Mesenteric fat pad (tissue), 1 donor: ENCODE data around the gene OR5W2. TPM values are rescaled to one million over a fixed set of nuclear protein-coding genes. Genes with fewer than 3 reads are reported as not detected.
"Not testable (repeated sequence)": the region's sequence is repeated elsewhere in the genome, so short reads cannot be mapped to it uniquely, and the experiment has no call there.

Experiments used
- DNase-seq: peaks from one replicate; pipeline ENCODE4 v3.0.0-alpha.2; 2020; ENCODE audit warnings: low spot score
- long read RNA-seq: library from polyadenylated mRNA; unstranded; transcript quantifications from one replicate; pipeline ENCODE4 v2.0.0, GENCODE V29; 2020
- total RNA-seq: library from RNA; stranded (reverse); fragmentation: NEBNext Ultra II Directional; extraction: Animal tissue kit (Norgen Biotek cat#: 25700); gene quantifications from one replicate; pipeline ENCODE4 v1.2.1, GENCODE V29; 2021
- donor health status: DM: yes; HTN: yes; CAD: no.

OR5W2 gene
- not detected for total RNA-seq
- long read RNA-seq = 0 reads

DNA sequence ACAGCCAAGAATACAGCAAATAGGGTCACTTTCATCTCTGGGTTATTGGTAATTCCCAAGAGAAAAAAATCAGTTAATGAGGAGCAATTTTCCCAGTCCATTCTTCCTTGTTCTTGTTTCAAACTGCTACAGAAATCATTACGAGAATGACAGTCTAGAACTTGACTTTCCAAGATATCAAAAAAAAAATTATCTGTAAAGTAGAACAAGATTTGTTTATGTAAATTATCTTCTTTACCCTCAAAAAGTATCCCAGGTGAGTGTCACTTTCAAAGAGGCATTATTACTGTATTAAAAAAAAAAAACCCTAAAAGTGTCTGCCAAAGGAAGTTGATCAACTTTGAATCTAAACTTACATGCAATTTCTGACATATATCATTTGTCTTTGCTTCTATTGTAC, at the start of gene OR5W2:
TSS of gene OR5W2 (minus strand) at position 101 of the 400 bp plus-strand sequence. CDS start at position 101, 0 bp downstream.
- DNase-seq = no peak

DNA sequence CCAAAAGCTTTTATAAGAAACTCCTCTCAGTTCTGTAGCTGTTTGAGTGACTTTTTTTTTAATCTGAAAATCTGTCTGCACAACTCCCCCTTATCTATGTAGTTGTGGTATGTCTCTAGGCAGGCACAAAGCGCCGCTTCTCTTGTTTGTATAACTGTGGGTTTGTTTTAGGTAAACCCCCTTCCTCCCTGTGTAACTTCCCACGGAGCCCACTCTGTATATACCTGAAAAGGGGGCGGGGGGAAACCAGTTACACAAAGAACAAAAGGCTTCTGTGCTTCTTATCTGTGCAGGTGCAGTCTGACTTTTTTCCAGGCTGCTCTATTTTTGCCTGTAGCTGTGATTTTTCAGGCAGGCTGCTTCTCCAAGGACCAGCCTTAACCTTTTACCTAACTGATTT, 42.1 kb upstream of the OR5W2 start:
- DNase-seq = no peak

DNA sequence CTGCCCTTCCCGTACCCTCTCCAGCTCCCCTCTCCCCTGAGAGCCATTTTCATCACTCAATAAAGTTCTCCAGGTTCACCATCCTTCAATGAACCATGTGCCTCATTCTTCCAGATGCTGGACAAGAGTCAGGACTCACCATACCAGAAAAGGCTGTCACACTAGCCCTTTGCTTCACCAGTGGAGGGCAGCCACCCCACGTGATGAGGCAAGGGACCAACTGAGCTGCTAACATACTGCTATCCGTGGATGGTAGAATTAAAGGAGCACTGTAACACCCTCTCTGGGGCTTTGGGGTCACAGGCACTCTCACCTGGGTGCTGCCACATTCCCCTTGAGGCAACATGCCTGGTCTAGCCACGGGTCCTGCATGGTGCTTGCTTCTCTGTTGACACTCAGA, 34.9 kb upstream of the OR5W2 start:
- no peak for DNase-seq

DNA sequence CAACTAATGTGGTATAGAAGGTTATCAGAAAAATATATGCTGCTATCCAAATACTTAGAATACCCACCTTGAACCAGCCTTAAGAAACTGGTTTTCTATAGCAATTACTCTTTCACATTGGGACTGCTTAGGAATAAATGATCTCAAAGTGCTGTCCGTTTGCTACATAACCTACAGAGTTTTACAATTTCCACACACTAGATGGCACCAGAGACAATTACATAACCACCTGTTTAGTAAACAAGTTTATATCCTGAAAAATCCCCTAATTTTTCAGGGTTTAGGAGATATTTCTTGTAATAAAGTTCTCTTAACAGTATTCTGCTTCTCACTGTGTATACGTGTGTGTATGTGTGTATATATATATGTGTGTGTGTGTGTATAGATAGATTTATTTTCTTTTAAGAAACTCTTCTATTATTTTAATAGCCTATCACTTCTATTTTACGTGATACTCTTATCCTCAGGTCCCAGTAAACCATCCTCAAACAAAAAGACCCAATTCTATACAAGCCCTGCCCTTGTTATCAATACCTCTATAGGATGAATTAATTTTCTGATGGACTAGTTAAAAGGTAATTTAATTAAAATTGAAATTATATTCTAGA, 28.5 kb upstream of the OR5W2 start:
- DNase-seq = no peak

DNA sequence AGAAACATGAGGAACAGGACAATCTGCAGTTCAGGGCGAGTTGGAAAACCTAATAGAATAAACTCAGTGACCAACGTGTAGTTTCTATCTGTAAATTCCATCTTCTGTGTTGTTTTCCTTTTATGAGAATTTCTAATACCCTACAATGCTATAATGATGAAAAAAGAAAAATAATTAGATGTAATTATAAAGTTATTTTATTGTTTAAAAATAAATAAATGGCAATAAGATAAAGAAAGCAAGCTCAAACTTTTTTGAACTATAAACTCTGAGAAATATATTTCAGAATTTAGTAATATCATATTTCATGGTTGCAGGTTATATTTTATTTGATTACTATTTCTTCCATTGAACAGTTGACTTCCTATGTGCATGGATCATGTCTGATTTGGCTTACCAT, 21.9 kb upstream of the OR5W2 start, which contains the start of gene OR5I1:
TSS of gene OR5I1 (minus strand) at position 101 of the 400 bp plus-strand sequence. CDS start at position 101, 0 bp downstream.
- no peak for DNase-seq

DNA sequence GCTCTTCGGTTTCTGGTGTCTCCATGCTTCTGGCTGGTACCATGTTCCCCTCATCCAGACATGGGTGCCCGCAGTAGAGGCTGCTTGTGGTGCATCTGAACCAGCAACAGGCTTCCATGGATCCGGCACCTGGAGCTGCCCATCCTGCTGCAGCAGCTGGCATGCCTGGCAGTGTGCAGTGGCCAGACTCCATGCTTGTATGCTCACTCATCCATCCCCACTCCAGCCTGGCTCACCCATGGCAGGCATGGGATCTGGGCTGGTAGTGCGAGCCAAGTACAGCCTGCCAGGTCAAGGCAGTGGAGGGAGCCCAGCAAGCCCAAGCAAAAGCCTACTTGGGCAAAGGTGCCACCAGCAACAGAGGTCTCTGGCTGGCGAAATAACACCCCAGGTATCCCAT, 6.2 kb upstream of the OR5W2 start:
- no peak for DNase-seq

DNA sequence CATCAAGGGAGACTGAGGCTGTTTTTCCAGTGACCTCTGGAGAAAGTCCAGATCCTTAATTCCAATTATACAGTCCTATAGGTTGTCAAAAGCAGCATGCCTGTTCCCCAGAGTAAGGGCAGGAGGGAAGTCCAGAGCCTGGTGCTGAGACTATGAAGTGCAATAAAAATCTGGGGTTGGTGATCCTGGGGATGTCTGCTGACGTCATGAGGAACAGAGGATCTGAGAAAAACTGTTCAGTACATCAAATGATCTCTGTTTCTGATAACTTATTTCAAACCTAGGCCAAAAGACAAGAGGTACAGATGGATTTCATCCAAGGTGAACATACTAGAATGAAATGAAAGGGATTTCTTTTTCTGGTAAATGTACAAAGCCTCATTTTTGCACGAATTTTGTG, 12.1 kb downstream of the OR5W2 start:
- no peak for DNase-seq

DNA sequence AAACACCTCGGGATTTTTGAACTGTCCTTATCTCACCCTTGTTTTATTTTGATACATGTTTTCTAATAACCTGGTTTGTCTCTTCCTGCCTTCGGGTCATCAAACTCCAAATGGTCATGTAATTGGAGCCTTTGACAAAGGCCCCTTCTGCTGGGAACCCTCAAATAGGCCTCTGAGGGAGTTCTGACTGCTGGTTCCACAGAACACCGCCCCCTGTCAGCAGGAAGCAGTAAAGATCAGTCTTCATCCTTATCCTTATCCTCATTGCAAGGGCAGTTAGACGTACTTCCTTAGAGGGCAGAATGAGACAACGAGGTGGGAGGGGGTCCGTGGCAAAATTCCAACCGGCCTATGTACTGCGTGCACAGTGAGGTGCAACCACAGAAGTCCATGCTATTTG, 19.2 kb downstream of the OR5W2 start:
- DNase-seq = no peak

DNA sequence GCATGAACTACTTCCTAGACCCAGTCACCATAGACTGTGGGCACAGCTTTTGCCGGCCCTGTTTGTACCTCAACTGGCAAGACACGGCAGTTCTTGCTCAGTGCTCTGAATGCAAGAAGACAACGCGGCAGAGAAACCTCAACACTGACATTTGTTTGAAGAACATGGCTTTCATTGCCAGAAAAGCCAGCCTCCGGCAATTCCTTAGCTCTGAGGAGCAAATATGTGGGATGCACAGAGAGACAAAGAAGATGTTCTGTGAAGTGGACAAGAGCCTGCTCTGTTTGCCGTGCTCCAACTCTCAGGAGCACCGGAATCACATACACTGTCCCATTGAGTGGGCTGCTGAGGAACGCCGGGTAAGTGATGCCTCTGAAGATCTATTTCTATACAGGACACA, 28.9 kb downstream of the OR5W2 start:
- DNase-seq = not testable (repeated sequence)

DNA sequence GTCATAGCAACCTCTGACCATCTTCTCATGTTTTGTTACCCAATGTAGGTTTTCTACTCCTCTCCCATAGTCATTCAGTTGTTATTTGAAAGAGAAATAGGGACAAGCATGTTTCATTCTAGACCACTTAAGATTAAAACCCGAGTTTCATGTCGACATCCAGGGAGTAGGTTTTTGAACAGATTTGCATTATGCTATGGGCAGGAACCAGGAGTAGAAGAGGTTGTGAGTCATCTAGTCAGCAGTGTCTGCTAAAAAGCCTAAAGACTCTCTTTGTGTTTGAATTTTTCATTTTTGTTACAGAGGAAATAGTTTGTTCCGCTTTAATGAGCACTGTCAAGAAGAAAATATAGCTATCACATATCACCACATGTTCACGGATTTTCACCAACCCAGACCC, 29.4 kb downstream of the OR5W2 start:
- DNase-seq = not testable (repeated sequence)

DNA sequence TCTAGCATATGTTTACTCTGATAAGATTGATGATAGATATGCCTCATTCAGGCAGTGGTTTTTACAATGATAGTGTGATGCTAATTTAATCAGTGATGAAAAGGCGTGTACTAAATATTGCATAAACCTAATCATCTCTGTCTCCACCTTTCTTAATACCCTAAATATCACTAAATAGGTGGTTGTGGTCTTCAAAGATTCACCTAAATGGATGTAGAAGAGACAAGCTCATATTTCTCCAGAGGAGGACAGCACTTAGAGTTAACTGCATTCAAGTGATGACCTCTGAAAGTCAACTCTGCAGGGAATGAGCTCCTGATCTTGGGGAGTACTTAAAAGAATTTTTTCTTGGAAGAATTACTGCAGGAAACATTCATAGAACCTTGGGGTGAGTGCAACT, 31.4 kb downstream of the OR5W2 start, which contains the start of gene TRIM51:
TSS of gene TRIM51 (plus strand) at position 301 of the 400 bp plus-strand sequence. CDS start 2,132 bp downstream, outside the sequence.
- not testable (repeated sequence) for DNase-seq

DNA sequence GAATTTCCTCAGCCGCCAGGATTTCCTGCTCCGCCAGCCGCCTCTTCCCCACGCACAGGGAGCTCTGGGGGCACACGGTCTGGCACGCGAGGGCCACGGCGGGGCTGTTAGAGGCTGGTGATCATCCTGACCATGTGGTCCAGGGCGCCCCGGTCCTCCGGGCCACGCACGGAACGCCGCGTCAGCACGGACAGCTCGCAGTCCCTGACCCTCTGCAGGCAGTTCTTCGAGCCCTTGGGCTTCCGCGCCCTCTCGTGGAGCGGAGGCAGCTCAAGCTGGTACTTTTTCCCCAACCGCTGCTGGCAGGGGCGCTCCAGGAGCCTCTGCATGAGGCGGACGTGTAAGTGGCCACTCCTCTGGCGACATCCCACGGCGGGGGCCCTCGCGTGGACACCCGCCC, 41.2 kb downstream of the OR5W2 start:
- not testable (repeated sequence) for DNase-seq

DNA sequence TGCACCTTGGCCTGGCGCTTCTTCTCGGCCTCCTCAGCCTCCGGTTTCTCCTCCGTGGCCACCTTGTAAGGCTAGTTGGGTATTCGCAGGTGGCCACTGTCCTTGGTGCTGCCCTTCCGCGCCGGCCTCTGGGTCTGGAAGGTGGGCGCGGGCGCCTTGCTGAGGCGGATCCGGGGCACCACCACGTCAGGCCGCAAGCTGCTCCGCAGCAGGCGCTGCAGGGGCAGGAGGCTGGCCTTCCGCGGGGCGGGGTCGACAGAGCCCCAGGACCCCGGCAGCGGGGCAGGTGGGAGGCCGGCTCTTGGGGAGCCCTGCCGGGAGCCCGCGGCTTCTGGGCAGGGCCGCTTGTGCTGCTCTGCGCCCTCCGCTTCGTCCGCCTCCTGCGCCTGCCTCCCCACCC, 41.7 kb downstream of the OR5W2 start:
- DNase-seq = not testable (repeated sequence)

DNA sequence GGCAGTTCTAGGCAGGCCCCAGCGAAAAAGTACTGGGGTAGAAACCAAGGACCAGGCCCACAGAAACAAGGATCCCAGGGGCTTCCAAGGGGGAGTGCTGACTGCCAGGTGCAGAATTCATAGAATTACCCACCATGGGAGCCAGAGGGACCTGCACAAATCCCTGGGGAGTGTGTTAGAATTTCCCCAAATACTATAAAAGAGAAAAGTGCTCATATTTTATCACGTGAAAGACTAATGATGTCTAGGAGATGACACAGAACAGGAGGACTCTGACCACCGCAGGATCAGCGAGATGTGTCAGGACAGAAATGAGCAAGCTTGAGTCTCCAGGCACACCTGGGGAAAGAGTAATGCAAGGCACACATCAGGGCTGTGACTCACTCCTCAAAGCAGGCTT, 47.0 kb downstream of the OR5W2 start:
- DNase-seq = not testable (repeated sequence)

Other genes with a start within 250 kb of the OR5W2 start
- not detected for gene OR5D13, start 141.1 kb downstream of the OR5W2 start, total RNA-seq
- not detected for gene OR5D14, start 119.0 kb downstream of the OR5W2 start, total RNA-seq
- gene OR5L1, start 103.2 kb downstream of the OR5W2 start, total RNA-seq = not detected
- not detected for gene OR5D18, start 95.0 kb downstream of the OR5W2 start, total RNA-seq
- not detected for gene OR5L2, start 87.4 kb downstream of the OR5W2 start, total RNA-seq
- gene OR5D16, start 75.8 kb downstream of the OR5W2 start, total RNA-seq = not detected
- not detected for gene TRIM51, start 31.3 kb downstream of the OR5W2 start, total RNA-seq
- not detected for gene OR5I1, start 21.8 kb upstream of the OR5W2 start, total RNA-seq
- not detected for gene OR10AG1, start 55.4 kb upstream of the OR5W2 start, total RNA-seq
- gene OR5F1, start 80.0 kb upstream of the OR5W2 start, total RNA-seq = not detected
- gene OR5AS1, start 113.1 kb upstream of the OR5W2 start, total RNA-seq = not detected
- gene OR8I2, start 178.7 kb upstream of the OR5W2 start, total RNA-seq = not detected
- gene OR8H2, start 189.1 kb upstream of the OR5W2 start, total RNA-seq = not detected
- not detected for gene OR8H3, start 207.8 kb upstream of the OR5W2 start, total RNA-seq
- not detected for gene OR8J3, start 225.6 kb upstream of the OR5W2 start, total RNA-seq
- not detected for gene OR8K5, start 245.7 kb upstream of the OR5W2 start, total RNA-seq